Nephron progenitor cell (in vitro differentiated cells): ENCODE data around the gene MOBP.

Experiments
- DNase-seq: peaks from one replicate; pipeline ENCODE4 v3.0.0; 2021
- H3K27ac Mint-ChIP-seq: 2 replicates; pipeline ENCODE4 v1.8.0; 2021; ENCODE audit warnings: mild to moderate bottlenecking, moderate library complexity, mixed read lengths
- H3K27me3 Mint-ChIP-seq: 2 replicates; pipeline ENCODE4 v1.8.0; 2021; ENCODE audit warnings: mild to moderate bottlenecking, low read depth, mixed read lengths; ENCODE audit not compliant: poor library complexity
- H3K36me3 Mint-ChIP-seq: 2 replicates; pipeline ENCODE4 v1.8.0; 2021; ENCODE audit warnings: low read depth, mixed read lengths
- H3K4me1 Mint-ChIP-seq: 2 replicates; pipeline ENCODE4 v1.8.0; 2021; ENCODE audit warnings: mixed read lengths
- H3K4me3 Mint-ChIP-seq: 2 replicates; pipeline ENCODE4 v1.8.0; 2021; ENCODE audit warnings: mild to moderate bottlenecking, moderate library complexity, mixed read lengths
- H3K9me3 Mint-ChIP-seq: 2 replicates; pipeline ENCODE4 v1.8.0; 2021; ENCODE audit warnings: mild to moderate bottlenecking, moderate library complexity, mixed read lengths
- CTCF ChIP-seq: fragments of 200-600 bp; sonication (generic); IDR thresholded peaks from 2 replicates; pipeline ENCODE4 v1.5.0; 2021; ENCODE audit warnings: antibody characterized with exemption

MOBP gene

DNA sequence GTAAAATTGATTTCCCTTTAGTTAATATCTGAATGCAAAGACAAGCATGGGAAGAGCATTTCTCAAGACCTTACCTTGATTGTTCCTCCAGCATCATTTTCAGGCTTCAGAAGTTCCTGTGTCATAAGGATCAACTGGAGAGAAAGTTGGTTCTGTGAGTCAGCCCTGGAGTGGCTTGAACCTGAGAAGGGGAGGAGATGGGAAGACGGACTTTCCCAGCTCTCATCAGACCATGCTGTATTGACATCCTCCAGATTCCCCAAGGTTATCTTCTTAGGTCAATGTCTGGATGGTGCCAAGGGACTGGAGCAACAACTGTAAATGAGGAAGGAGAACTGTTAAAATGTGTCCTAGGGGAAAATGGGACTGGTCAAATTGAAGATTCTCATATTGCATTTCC is 40.0 kb upstream of the MOBP start:
- H3K4me3 Mint-ChIP-seq, result no peak overlapping the region
- H3K27me3 Mint-ChIP-seq, result peaks cover 9% of the 10 kb centered on the region
- TF ChIP-seq CTCF, result no peak
- H3K36me3 Mint-ChIP-seq, result no peaks in the 10 kb centered on the region
- no peaks in the 10 kb centered on the region for H3K9me3 Mint-ChIP-seq
- DNase-seq, result no peak
- H3K27ac Mint-ChIP-seq, result no peak overlapping the region
- H3K4me1 Mint-ChIP-seq, result no peaks in the 10 kb centered on the region

DNA sequence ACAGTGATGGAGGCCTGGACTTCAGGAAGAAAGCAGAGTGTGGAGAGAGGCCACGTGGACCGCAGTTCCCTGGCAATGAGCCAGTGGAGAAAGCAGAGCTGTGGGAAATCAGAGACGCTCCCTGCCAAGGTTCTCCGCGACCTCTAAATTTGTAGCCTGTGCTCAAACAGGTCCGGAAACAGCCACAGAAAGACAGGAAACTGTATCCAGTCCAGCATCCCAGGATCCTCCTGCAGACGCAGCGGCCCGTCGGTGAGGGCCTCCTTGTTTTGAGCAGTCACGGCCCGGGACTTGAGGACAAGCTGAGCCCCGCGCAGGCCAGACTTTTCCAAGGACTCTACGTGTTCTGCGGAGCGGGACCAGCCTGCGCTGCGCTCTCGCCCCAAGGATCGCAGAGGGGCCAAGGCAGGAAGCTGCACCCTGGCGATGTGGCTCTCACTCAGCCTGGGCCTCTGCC is 38.7 kb upstream of the MOBP start:
- H3K4me1 Mint-ChIP-seq, result no peaks in the 10 kb centered on the region
- no peak overlapping the region for H3K27ac Mint-ChIP-seq
- TF ChIP-seq CTCF, result no peak
- DNase-seq, result no peak
- H3K36me3 Mint-ChIP-seq, result no peaks in the 10 kb centered on the region
- H3K9me3 Mint-ChIP-seq, result no peaks in the 10 kb centered on the region
- H3K27me3 Mint-ChIP-seq, result peaks cover 9% of the 10 kb centered on the region
- H3K4me3 Mint-ChIP-seq, result no peak overlapping the region

GRCh38 chr3:39429466-39429865 is 38.0 kb upstream of the MOBP start:
- no peak overlapping the region for H3K27ac Mint-ChIP-seq
- no peak for DNase-seq
- no peaks in the 10 kb centered on the region for H3K4me1 Mint-ChIP-seq

DNA sequence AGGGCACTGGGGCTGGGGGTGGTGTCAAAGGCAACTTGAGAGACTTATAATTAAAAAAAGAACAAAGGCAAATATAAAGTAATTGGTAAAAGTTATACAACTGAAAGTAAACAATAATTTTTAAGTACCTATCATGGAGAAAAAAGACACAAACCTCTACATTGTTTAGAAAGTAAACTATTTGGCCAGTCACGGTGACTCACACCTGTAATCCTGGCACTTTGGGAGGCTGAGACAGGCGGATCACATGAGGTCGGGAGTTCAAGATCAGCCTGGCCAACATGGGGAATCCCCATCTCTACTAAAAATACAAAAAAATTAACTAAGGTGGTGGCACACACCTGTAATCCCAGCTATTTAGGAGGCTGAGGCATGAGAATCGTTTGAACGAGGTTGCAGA is 35.1 kb upstream of the MOBP start:
- Mint-ChIP-seq H3K27ac (no peak overlapping the region), H3K36me3 (no peaks in the 10 kb centered on the region), H3K4me3 (no peak overlapping the region)

More at GRCh38 chr3:39429466-39429865, 38.0 kb upstream of the MOBP start:
- no peak for TF ChIP-seq CTCF
- Mint-ChIP-seq H3K9me3 (no peaks in the 10 kb centered on the region), H3K4me3 (no peak overlapping the region), H3K27me3 (peaks cover 7% of the 10 kb centered on the region), H3K36me3 (no peaks in the 10 kb centered on the region)

GRCh38 chr3:39433642-39434041 is 33.8 kb upstream of the MOBP start:
- no peak for TF ChIP-seq CTCF
- no peak for DNase-seq
- no peaks in the 10 kb centered on the region for H3K9me3 Mint-ChIP-seq

More for the DNA sequence above, 35.1 kb upstream of the MOBP start:
- TF ChIP-seq CTCF, result no peak
- peaks cover 10% of the 10 kb centered on the region for H3K27me3 Mint-ChIP-seq
- no peaks in the 10 kb centered on the region for H3K4me1 Mint-ChIP-seq
- no peak for DNase-seq
- H3K9me3 Mint-ChIP-seq, result no peaks in the 10 kb centered on the region

GRCh38 chr3:39434574-39434973 is 32.9 kb upstream of the MOBP start:
- no peak for TF ChIP-seq CTCF
- peaks cover 8% of the 10 kb centered on the region for H3K27me3 Mint-ChIP-seq
- DNase-seq, result no peak
- no peaks in the 10 kb centered on the region for H3K36me3 Mint-ChIP-seq
- no peaks in the 10 kb centered on the region for H3K4me1 Mint-ChIP-seq
- H3K9me3 Mint-ChIP-seq, result no peaks in the 10 kb centered on the region
- no peak overlapping the region for H3K4me3 Mint-ChIP-seq
- H3K27ac Mint-ChIP-seq, result no peak overlapping the region

More at GRCh38 chr3:39433642-39434041, 33.8 kb upstream of the MOBP start:
- Mint-ChIP-seq H3K4me1 (no peaks in the 10 kb centered on the region), H3K27me3 (peaks cover 6% of the 10 kb centered on the region), H3K4me3 (no peak overlapping the region), H3K27ac (no peak overlapping the region), H3K36me3 (no peaks in the 10 kb centered on the region)
